Cortex of kidney (tissue), 1 donor: ENCODE data around the gene SIVA1.

Experiments used
- DNase-seq: peaks from one replicate; lab custom pipeline; 2025; lab: John Stamatoyannopoulos, UW

Gene SIVA1

DNA sequence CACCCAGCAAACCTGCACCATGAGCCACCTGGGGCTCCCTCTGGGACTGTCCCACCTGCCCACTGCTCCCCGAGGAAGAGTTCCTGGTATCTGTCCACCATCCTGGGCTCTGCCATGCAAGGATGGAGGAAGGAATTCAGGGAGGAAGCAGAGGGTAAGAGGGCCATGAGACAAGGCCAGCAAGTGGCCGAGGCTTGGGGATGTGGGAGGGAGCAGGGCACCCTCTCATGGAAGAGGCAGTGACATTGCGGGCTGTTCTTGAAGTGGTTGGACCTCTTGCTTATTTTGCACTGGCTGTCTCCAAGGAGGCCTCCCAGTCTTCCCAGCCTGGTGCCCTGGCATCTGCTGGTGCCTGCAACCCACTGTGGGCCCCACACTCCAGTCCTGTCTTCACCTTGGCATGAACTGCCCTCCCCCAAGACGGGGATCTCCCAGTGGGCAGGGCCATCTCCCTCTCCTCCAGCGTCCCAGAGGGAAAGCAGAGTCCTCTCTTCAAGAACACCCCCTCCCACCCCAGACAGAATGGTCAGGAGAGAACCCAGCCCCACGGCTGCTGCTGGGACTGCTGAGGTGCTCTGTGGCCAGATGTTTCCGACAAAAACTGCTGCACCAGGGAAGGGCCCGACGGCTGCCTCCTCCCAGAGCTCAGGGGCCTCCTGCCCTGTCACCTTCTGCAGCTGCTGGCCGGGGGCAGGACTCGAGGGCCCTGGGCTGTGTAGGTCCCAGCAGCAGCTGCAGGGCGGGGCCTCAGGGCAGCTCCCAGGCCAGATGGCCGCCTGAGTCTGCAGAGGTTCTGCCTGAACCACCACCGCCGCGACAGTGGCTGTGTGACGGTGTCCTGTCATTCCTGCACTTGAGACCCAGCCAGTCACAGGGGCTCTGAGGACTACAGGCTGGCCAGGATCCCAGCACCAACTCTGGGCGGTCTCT lies 44.4 kb downstream of the SIVA1 start:
- DNase-seq = no peak

DNA sequence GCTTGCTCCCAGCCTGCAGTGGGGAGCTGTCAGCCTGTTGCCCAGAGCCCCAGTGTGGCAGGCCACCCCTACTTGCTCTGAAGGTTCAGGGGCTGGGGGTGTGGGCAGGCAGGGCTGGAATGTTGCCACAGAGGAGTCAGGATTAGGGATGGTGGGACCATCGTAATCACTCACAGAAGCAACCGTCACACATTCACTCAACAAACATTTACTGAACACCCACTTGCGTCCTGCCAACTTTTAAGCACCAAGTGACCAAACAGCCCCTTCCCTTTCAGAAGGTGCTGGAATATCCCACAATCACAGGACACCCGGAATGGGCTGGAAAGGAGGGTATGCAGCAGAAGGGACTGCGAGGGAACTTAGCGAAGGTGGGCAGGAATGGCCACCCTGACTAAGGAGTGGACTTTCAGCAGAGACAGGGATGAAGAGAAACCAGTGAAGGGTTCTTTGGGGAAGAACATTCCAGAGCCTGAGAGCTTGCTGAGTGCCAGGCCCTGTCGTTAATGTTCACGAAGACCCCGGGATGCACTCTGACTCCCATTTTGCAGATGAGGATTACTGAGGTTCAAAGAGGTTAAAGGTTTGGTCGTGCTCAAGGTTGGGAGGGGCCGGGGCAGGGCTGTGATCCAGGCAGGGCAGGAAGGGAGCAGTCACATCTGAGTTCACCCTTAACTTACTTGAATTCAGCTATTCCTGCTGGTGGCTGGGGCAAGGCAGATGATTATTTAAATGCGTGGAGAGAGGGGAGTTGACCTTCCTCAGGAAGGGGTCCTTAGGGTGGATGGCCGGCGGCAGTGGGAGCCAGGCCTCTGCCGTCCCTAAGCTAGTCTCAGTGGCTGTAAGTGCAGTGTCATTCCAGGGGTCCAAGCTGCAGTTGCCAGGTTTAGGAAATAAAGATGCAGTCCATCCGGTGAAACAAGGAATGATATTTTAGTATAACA lies 45.6 kb downstream of the SIVA1 start:
- no peak for DNase-seq

DNA sequence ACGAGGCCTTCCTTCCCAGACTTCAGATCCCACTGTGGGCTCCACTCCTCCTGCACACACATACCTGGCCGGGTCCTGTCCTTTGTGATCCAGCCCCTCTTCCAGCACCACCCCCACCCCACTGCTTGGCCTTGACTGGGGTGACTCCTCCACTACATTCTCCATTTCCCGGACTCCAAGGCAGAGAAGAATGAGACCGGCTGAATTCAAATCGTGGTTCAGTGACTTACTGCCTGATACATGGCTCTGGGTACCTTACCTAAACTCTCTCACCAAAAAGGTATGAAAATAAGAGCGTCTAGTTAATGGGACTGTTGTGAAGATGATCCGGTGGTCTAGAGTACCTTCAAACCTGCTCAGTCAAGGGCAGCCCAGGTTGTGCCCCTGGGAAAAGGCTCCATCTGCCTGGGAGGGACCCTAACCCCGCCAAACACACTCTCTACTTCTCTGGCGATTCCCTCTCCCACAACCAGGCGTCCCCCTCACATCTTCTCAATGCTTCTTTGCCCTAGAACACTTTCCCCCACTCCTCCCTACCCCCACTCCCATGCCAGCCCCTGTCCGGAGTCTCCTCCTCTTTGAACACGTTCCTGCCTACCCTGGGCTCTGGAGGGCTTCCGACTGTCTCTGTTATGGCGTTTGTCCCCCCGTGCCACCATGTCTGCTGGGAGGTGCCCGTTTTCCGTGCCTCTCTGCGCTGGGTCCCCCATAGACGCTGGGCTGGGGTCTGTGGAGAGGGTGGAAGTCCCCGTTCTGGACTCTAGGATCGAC lies 46.5 kb downstream of the SIVA1 start:
- no peak for DNase-seq

DNA sequence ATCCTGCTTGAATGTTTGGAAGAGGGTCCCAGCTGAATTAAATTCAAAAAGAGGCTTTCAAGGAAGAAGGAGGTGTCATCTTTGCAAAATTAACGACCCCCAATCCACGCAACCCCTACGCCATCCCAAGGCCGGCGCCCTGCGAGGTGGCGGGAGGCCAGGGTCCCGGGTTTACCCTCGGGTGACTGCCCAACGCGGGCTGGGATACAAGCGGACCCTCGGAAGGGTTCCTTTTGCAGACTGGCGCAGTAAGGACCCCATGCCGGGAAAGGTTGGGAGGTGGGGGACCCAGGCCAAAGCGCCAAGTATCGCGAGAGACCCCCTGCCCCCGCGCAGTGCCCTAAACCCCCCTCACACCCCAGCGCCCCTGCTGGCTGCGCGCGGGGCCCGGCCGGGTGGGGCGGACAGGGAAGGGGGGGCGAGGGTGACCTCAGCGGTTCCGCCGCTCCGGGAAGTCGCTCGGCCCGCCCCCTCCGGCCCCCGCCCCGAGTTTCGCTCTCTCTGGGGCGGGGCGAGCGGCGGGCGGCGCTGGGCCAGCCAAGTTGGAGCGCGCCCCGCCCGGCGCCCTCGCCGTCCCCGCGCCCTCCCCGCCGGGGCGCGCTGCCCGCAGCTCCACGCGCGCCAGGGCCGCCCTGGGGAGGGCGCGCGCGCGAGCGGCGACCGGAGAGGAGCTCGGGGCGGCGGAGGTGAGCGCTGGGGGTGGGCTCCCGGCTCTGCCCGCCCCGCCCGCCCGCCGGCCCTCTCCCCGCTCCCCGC lies 47.2 kb downstream of the SIVA1 start:
- DNase-seq = no peak

DNA sequence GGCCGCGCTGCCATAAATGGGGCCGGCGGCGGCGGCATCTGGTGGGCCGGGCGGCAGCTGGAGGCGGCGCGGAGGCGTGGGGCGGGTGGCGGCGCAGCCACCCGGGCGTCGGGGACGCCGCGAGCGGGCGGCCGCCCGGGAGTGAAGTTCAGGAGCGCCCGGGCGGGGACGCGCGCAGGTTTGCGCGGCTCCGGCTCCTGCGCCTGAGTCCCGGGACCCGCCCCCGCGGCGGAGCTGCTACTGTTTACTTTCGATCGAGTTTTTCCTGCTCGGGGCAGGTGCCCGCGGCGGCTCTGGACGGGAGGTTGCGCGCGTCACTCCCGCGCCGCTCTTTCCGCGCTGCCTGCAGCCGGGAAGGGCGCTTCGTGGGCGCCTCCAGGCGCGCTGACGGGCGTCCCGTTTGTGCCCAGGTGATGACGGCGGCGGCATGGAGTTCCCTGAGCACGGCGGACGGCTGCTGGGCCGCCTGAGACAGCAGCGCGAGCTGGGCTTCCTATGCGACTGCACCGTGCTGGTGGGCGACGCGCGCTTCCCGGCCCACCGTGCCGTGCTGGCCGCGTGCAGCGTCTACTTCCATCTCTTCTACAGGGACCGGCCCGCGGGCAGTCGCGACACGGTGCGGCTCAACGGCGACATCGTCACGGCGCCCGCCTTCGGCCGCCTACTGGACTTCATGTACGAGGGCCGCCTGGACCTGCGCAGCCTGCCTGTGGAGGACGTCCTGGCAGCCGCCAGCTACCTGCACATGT lies 48.0 kb downstream of the SIVA1 start, which contains the start of gene ZBTB42:
TSS of gene ZBTB42 (plus strand) at position 331 of the 749 bp plus-strand sequence. CDS start at position 428, 97 bp downstream.
- DNase-seq = no peak

DNA sequence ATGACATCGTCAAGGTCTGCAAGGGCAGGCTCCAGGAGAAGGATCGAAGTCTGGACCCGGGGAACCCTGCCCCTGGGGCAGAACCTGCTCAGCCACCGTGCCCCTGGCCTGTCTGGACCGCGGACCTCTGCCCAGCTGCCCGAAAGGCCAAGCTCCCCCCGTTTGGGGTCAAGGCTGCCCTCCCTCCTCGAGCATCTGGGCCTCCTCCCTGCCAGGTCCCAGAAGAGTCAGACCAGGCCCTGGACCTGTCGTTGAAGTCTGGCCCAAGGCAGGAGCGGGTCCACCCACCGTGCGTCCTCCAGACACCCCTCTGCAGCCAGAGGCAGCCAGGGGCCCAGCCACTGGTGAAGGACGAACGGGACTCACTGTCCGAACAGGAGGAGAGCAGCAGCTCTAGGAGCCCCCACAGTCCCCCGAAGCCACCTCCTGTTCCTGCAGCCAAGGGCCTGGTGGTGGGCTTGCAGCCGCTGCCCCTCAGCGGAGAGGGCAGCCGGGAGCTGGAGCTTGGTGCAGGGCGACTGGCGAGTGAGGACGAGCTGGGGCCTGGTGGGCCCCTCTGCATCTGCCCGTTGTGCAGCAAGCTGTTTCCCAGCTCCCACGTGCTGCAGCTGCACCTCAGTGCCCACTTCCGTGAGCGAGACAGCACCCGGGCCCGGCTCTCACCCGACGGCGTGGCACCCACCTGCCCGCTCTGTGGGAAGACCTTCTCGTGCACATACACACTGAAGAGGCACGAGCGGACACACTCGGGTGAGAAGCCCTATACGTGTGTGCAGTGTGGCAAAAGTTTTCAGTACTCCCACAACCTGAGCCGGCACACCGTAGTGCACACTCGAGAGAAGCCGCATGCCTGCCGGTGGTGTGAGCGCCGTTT lies 48.8 kb downstream of the SIVA1 start:
- no peak for DNase-seq

DNA sequence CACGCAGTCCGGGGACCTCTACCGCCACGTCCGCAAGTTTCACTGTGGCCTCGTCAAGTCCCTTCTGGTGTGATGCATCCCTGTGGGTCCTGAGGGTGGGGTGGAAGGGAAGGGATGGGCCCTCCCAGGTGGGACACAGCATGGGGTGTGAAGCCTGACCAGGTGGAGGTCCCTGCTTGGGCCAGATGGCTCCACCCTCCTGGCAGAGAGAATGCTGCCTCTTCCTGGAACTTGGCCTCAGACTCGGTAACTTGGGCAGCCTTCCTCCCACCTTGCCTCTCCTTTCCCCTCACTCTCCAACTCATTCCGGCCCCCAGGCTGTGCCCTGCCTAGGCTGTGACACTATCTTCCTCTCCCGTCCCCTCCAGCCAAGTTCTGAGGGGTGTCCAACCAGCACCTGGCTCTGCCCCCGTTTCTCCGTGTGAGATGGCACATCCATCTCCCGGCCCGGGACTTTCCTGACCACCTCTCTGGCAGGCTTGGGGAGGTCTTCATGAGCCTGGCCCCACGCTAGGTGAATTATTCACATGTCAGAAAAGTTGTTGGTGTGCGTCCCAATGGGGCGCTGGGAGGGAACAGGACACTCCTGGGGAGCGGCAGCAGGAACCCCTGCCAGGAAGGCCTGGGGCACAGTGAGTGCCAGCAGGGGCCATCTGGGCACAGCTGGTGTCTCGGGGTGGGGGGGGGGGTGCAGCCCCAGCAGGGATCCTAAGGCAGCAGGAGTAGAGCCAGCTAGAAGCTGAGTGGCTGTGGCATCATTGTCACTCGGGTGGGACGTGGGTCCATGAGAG lies 49.6 kb downstream of the SIVA1 start:
- no peak for DNase-seq

DNA sequence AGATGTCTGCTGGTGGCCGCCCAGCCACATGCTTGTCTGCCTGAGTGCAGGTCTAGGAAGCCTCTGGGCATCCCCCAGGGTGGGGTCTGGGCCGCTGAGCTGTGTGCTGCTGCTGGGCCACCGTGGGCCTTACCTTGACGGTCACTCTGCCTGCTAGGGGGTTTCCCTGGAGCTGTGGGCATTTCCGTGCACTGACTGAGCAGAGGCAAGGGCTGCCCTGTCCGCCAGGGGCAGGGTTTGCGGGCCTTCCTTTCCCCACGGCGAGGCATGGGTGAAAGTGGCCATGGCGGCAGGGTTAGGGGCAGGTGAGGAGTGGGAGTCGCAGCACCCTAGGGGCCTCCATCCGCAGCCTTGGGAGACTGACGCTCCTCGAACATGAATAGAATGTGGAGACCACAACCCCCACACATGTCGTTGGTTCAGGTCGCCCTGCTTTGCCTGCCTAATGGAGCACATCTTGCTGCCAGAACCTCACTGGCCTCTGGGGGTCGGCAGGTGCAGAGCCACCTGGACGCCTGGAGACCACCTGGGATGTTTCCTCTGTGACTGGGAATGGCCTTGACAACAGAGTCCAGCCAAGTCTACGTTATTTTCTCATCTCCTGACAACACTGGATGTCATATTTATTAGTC lies 50.4 kb downstream of the SIVA1 start:
- DNase-seq = no peak

DNA sequence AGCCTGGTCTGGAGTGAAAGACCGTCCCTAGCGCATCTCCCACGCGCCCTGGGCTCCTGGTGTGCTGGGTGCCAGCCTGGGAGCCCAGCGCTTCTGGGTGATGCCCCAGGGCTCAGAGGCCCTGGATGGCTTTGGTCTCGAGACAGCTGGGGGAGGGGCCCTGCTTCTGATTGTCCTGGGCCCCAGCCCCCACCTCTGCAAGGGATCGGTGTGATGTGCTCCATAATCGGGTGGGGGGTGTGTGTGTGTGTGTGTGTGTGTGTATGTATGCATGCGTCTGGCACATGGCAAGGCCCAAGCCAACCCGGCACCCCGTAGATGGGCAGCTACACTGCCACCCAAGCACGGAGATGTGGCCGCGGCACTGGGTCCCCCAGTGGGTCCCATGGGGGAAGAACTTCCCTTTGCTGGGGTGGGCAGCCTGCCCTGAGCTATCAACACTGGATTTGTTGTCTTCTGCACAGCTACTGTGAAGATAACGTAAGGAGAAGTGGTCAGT lies 51.0 kb downstream of the SIVA1 start:
- DNase-seq = no peak

DNA sequence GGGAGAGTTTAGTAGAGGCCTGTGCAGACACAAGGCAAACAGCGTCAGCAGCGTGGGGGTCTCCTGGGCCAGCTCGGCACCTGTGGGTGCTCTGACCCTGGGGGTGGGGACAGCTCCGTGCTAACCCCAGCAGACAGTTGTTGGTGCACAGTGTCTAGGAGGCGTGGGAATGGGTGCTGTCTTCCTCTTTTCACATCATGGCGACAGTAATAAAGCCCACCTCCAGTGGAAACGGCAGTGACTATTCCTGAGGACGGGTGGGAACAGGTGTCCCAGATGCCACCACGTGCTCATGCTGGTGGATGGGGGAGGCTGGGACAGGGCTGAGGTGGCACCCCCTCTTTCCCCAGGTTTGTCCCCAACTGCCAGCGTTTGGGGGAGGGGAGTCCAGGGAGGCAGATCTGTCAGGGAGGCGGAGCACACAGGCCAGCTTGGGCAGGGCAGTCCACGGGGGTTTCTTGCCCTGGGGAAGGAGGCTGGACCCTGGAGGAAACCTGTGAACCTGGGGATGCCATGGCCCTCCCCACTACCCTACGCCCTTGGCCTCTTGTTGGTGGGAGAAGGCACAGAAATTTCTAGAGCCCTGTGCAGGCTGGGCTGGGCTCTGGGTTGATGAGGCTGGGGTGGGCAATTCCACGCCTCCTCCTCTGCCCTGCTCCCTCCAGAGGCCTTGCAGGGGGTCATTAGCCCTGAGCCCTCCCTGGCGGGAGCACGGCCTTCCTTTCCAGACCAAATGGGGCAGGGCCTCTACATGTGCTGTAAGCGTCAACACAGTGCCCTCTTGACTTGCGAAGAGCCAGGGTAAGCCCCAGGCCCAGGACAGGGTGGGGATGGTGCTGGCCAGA lies 51.8 kb downstream of the SIVA1 start:
- no peak for DNase-seq

DNA sequence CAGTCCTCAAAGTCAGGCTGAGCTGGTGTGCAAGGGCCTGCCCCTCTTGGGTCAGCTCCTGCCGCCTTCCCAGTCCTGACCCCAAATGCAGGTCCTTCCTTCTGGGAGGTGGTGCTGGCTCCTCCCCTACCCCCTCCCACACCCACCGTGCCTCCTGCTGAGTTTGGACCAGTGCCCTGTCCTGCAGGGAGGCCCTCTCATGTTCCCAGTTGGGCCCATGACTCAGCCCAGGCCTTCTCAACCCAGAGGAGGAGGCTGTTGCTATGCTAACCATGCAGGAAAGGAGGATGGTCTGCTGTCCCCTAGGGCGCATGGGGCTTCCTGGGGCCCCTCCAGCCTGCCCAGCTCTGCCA lies 52.4 kb downstream of the SIVA1 start:
- no peak for DNase-seq

DNA sequence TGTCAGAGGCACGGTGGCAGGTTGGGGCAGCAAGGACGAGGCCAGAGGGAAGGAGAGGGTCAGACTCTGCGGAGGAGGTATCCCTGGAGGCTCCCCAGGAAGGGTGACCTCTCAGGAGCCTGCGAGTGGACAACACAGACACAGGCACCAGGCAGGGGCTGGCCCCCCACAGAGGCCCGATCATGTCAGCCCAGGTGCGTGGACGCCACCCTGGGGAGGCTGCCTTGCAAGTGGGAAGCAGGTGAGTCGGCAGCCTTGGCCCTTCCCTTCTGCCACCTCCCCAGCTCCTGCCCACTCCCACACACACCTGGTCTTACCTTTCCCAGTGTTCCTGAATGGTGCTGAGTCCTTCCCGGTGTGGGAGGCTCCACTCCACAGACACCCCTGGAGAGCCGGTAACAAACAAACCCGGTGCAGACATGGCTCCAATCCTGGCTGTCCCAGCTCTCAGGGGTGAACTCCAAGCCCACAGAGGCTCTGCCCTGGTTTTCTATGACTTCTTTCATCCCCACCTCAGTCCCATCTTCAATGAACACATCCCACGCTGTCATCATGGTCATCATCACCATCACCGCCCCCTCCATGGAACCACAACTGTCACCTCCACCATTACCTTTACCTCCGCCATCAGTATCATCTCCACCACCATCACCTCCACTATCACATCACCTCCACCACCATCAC lies 53.1 kb downstream of the SIVA1 start:
- DNase-seq = no peak

DNA sequence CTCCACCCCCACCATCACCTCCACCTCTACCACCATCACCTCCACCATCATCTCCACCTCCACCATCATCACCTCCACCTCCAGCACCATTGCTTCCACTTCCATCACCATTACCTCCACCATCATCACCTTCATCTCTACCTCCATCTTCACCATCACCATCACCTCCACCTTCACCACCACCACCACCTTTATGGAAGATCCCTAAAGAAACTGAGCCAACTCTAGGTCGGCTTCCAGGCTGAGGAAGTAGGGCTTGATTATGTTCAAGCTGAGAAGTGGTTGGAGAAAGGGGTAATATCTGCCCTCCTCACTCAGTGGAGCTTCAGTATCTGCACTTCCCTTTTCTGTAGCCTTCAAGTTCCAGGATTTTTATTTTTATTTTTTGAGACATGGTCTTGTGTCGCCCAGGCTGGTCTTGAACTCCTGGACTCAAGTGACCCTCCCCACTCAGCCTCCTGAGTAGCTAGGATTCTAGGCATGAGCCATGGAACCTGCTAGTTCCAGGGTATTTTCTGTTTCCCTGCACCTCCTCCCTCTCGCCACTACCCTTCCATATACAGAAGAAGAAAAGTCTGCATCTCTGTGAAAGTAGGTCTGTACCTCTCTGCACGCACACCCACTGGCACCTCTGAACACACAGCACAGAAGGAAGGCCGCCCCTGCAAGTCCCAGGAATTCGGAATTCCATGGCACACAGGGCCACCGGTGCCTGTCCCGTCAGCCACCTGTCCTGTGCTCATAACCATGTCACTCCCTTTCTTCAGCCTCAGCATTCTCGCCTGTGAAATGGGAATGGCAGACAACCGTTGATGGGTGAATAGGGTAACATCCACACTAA lies 53.9 kb downstream of the SIVA1 start:
- no peak for DNase-seq

DNA sequence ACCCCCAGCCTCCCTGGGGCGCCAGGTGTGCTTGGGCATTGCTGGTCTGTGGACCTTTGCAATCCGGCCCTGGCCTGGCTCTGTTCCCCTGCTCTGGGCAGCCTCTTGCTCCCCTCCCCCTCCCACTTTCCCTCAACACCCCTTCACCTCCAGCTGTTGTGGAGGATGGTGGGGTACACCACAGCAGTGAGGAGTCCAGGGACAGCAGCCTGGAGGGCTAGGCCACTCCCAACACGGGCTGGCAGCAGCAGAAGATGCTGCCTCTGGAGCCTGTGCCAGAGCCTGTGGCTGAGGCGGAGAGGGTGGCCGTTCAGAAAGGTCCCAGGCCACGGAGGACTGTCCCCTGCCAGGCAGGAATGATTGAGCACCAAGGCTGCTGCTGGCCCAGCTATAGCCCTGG lies 55.5 kb downstream of the SIVA1 start:
- no peak for DNase-seq
